Duodenal mucosa (tissue), 2 donors: Measurements from ENCODE around the gene FKBP1B.
"Not testable (repeated sequence)": the region's sequence is repeated elsewhere in the genome, so short reads cannot be mapped to it uniquely, and the experiment has no call there.

ENCODE experiments used
- H3K27ac ChIP-seq: one replicate; pipeline ENCODE4 v1.7.0; 2013; ENCODE audit warnings: low read depth, low read length
- H3K27me3 ChIP-seq, 2 donors: one replicate each; pipeline ENCODE4 v1.7.0; 2013; ENCODE audit warnings: low read length in 2 of 2, control low read depth in 1 of 2; ENCODE audit not compliant: insufficient read depth in 2 of 2, control insufficient read depth in 1 of 2
- H3K36me3 ChIP-seq, 2 donors: one replicate each; pipeline ENCODE4 v1.7.0; 2013; ENCODE audit warnings: low read length in 2 of 2, control low read depth in 1 of 2; ENCODE audit not compliant: insufficient read depth in 2 of 2, control insufficient read depth in 1 of 2
- H3K4me1 ChIP-seq, 2 donors: one replicate each; pipeline ENCODE4 v1.7.0; 2013; ENCODE audit warnings: low read length in 2 of 2, control low read depth in 1 of 2; ENCODE audit not compliant: insufficient read depth in 2 of 2, control insufficient read depth in 1 of 2
- H3K4me3 ChIP-seq, 2 donors: one replicate each; pipeline ENCODE4 v1.7.0; 2013; ENCODE audit warnings: low read length in 2 of 2, low read depth in 1 of 2
- H3K9ac ChIP-seq, 2 donors: one replicate each; pipeline ENCODE4 v1.7.0; 2013; ENCODE audit warnings: low read length in 2 of 2, low read depth in 1 of 2
- H3K9me3 ChIP-seq, 2 donors: one replicate each; pipeline ENCODE4 v1.7.0; 2013; ENCODE audit warnings: low read length in 2 of 2, control low read depth in 1 of 2; ENCODE audit not compliant: control insufficient read depth in 1 of 2

The FKBP1B gene

GRCh38 chr2:24022975-24023575, 26.5 kb upstream of the FKBP1B start:
- no peaks in the 10 kb centered on the region for H3K9me3 ChIP-seq
- no peaks in the 10 kb centered on the region for H3K4me1 ChIP-seq
- H3K9ac ChIP-seq: no peak overlapping the region
- peaks cover 5 to 9% of the 10 kb centered on the region in 2 donors for H3K36me3 ChIP-seq
- no peak overlapping the region for H3K4me3 ChIP-seq
- no peak overlapping the region for H3K27ac ChIP-seq
- no peaks in the 10 kb centered on the region for H3K27me3 ChIP-seq

GRCh38 chr2:24024018-24024417, 25.5 kb upstream of the FKBP1B start:
- H3K36me3 ChIP-seq: peaks cover 5 to 13% of the 10 kb centered on the region in 2 donors
- no peaks in the 10 kb centered on the region for H3K9me3 ChIP-seq
- H3K4me1 ChIP-seq: no peaks in the 10 kb centered on the region

GRCh38 chr2:24024996-24025663, 24.4 kb upstream of the FKBP1B start:
- Histone ChIP-seq H3K4me3 (no peak overlapping the region), H3K27me3 (no peaks in the 10 kb centered on the region), H3K4me1 (no peaks in the 10 kb centered on the region), H3K9ac (no peak overlapping the region), H3K36me3 (peaks cover 5 to 19% of the 10 kb centered on the region in 2 donors), H3K9me3 (no peaks in the 10 kb centered on the region), H3K27ac (no peak overlapping the region)

More at GRCh38 chr2:24024018-24024417, 25.5 kb upstream of the FKBP1B start:
- Histone ChIP-seq H3K27me3 (no peaks in the 10 kb centered on the region), H3K4me3 (no peak overlapping the region), H3K9ac (no peak overlapping the region), H3K27ac (no peak overlapping the region)

- Histone ChIP-seq H3K9ac (no peak overlapping the region), H3K4me3 (no peak overlapping the region), H3K27ac (no peak overlapping the region), H3K27me3 (no peaks in the 10 kb centered on the region), H3K36me3 (peaks cover 5 to 28% of the 10 kb centered on the region in 2 donors), H3K9me3 (no peaks in the 10 kb centered on the region), H3K4me1 (no peaks in the 10 kb centered on the region)
These were observed 23.3 kb upstream of the FKBP1B start for GRCh38 chr2:24026233-24026632.

- H3K36me3 ChIP-seq: peaks cover 0 to 19% of the 10 kb centered on the region in 2 donors
- H3K9me3 ChIP-seq: no peaks in the 10 kb centered on the region
- H3K4me3 ChIP-seq: no peak overlapping the region
- H3K9ac ChIP-seq: no peak overlapping the region
- no peaks in the 10 kb centered on the region for H3K4me1 ChIP-seq
- H3K27ac ChIP-seq: no peak overlapping the region
- no peaks in the 10 kb centered on the region for H3K27me3 ChIP-seq
These were observed 10.6 kb upstream of the FKBP1B start for GRCh38 chr2:24038786-24039499.

- Histone ChIP-seq H3K4me3 (no peak overlapping the region), H3K4me1 (no peaks in the 10 kb centered on the region), H3K27ac (no peak overlapping the region), H3K36me3 (peaks cover 0 to 19% of the 10 kb centered on the region in 2 donors), H3K9ac (no peak overlapping the region), H3K9me3 (no peaks in the 10 kb centered on the region), H3K27me3 (no peaks in the 10 kb centered on the region)
These were observed 9.0 kb upstream of the FKBP1B start for GRCh38 chr2:24040511-24040910.

- H3K4me1 ChIP-seq, H3K4me3 ChIP-seq, H3K27ac ChIP-seq, H3K9me3 ChIP-seq, H3K27me3 ChIP-seq, H3K9ac ChIP-seq: not testable (repeated sequence)
- H3K36me3 ChIP-seq: peaks cover 0 to 12% of the 10 kb centered on the region in 2 donors
These were observed 6.4 kb upstream of the FKBP1B start for GRCh38 chr2:24043133-24043532.

GRCh38 chr2:24045511-24046508, 3.7 kb upstream of the FKBP1B start:
- H3K4me1 ChIP-seq: peaks cover 14 to 15% of the 10 kb centered on the region in 2 donors
- no peak overlapping the region for H3K27ac ChIP-seq
- H3K4me3 ChIP-seq: peak overlapping the region in 1 of 2 donors; percentile 85
- H3K9ac ChIP-seq: no peak overlapping the region
- H3K9me3 ChIP-seq: no peaks in the 10 kb centered on the region
- H3K27me3 ChIP-seq: peaks cover 0 to 3% of the 10 kb centered on the region in 2 donors
- no peaks in the 10 kb centered on the region for H3K36me3 ChIP-seq

- peak overlapping the region; percentile 79 to 85 for H3K4me3 ChIP-seq
- peak overlapping the region; percentile 65 to 74 for H3K9ac ChIP-seq
- no peaks in the 10 kb centered on the region for H3K9me3 ChIP-seq
- H3K27ac ChIP-seq: no peak overlapping the region
- peaks cover 0 to 3% of the 10 kb centered on the region in 2 donors for H3K27me3 ChIP-seq
- H3K36me3 ChIP-seq: no peaks in the 10 kb centered on the region
- peaks cover 14 to 15% of the 10 kb centered on the region in 2 donors for H3K4me1 ChIP-seq
These were observed 3.0 kb upstream of the FKBP1B start for GRCh38 chr2:24046599-24046929.
